Measurements from ENCODE around the gene OSCP1.
"Not testable (repeated sequence)": the region's sequence is repeated elsewhere in the genome, so short reads cannot be mapped to it uniquely, and the experiment has no call there.

The OSCP1 gene

GRCh38 chr1:36481771-36482723 lies 31.8 kb upstream of the OSCP1 start:
- TF ChIP-seq CTCF (IDR thresholded peaks at IDR 0.05; ENCODE audit: low read depth, low read length, missing control alignments), result no peak
- Histone ChIP-seq H3K27ac (no peak overlapping the region), H3K36me3 (replicated peaks) (no peaks in the 10 kb centered on the region), H3K4me3 (ENCODE audit: low read depth, low read length) (no peak overlapping the region), H3K27me3 (replicated peaks) (no peaks in the 10 kb centered on the region)
- DNase-seq, result no peak
- in situ Hi-C loops (cut with HindIII; ENCODE audit: low pct_ligation_motif_present, low sequenced_read_pairs), result no loop called here

DNA sequence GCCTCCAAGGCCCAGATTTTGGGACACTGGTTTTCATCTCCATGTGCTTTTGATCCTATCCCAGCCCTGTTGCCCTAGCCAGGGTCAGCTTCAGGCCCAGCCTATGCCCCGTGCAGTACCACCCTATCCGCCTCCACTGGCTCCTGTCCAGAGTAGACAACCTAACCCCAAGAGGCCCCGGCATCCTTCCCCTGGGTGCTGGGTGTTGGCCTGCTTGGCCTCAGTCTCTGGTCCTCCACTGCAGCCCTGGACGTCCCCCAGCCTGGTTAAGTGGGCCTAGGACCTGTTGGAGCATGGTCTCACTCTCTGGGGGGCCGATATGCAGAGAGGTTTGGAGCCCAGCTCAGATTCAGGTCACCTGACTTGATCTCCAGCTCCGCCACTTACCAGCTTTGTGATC lies 30.8 kb upstream of the OSCP1 start:
- TF ChIP-seq CTCF (IDR thresholded peaks at IDR 0.05; ENCODE audit: low read depth, low read length, missing control alignments), result no peak
- H3K27ac ChIP-seq, result no peak overlapping the region
- H3K27me3 ChIP-seq (replicated peaks), result no peaks in the 10 kb centered on the region
- DNase-seq, result no peak
- in situ Hi-C loops (cut with HindIII; ENCODE audit: low pct_ligation_motif_present, low sequenced_read_pairs), result no loop called here
- H3K36me3 ChIP-seq (replicated peaks), result no peaks in the 10 kb centered on the region
- no peak overlapping the region for H3K4me3 ChIP-seq (ENCODE audit: low read depth, low read length)

- DNase-seq, result no peak
- Histone ChIP-seq H3K36me3 (replicated peaks) (no peaks in the 10 kb centered on the region), H3K4me3 (ENCODE audit: low read depth, low read length) (no peak overlapping the region), H3K27ac (no peak overlapping the region), H3K27me3 (replicated peaks) (no peaks in the 10 kb centered on the region)
- no peak for TF ChIP-seq CTCF (IDR thresholded peaks at IDR 0.05; ENCODE audit: low read depth, low read length, missing control alignments)
- in situ Hi-C loops (cut with HindIII; ENCODE audit: low pct_ligation_motif_present, low sequenced_read_pairs), result no loop called here
These were observed 29.9 kb upstream of the OSCP1 start for GRCh38 chr1:36480161-36480560.

- no peak for DNase-seq
- Histone ChIP-seq H3K36me3 (replicated peaks) (no peaks in the 10 kb centered on the region), H3K27ac (no peak overlapping the region), H3K27me3 (replicated peaks) (no peaks in the 10 kb centered on the region), H3K4me3 (ENCODE audit: low read depth, low read length) (no peak overlapping the region)
- in situ Hi-C loops (cut with HindIII; ENCODE audit: low pct_ligation_motif_present, low sequenced_read_pairs), result no loop called here
- no peak for TF ChIP-seq CTCF (IDR thresholded peaks at IDR 0.05; ENCODE audit: low read depth, low read length, missing control alignments)
These were observed 29.3 kb upstream of the OSCP1 start for GRCh38 chr1:36479505-36480051.

- in situ Hi-C loops (cut with HindIII; ENCODE audit: low pct_ligation_motif_present, low sequenced_read_pairs); H3K27ac ChIP-seq; H3K36me3 ChIP-seq (replicated peaks); DNase-seq; H3K4me3 ChIP-seq (ENCODE audit: low read depth, low read length); H3K27me3 ChIP-seq (replicated peaks): not testable (repeated sequence)
These were observed 27.4 kb upstream of the OSCP1 start for GRCh38 chr1:36477615-36478014.

- Histone ChIP-seq H3K27ac (no peak overlapping the region), H3K4me3 (ENCODE audit: low read depth, low read length) (no peak overlapping the region), H3K27me3 (replicated peaks) (no peaks in the 10 kb centered on the region), H3K36me3 (replicated peaks) (no peaks in the 10 kb centered on the region)
- in situ Hi-C loops (cut with HindIII; ENCODE audit: low pct_ligation_motif_present, low sequenced_read_pairs), result no loop called here
- no peak for TF ChIP-seq CTCF (IDR thresholded peaks at IDR 0.05; ENCODE audit: low read depth, low read length, missing control alignments)
- DNase-seq, result no peak
These were observed 26.7 kb upstream of the OSCP1 start for GRCh38 chr1:36476945-36477344.

Data from brain microvascular endothelial cell (primary cell).